Panc1 (cell line): ENCODE results near the gene TRAPPC1.

Experiments
- CTCF ChIP-seq: fragments of 450-650 bp; IDR thresholded peaks from 2 replicates; pipeline ENCODE4 v1.5.1; 2017; ENCODE audit warnings: mild to moderate bottlenecking
- POLR2AphosphoS5 ChIP-seq: IDR thresholded peaks from 2 replicates; pipeline ENCODE4 v1.6.1; 2012; ENCODE audit warnings: mild to moderate bottlenecking, low read depth, low read length, moderate library complexity
- REST ChIP-seq, 2 experiments: IDR thresholded peaks; 2 replicates each; pipeline ENCODE4 v1.6.1; 2011 to 2012; ENCODE audit warnings: low read depth in 2 of 2, control low read depth in 1 of 2, low read length in 1 of 2, mild to moderate bottlenecking in 1 of 2, moderate library complexity in 1 of 2; ENCODE audit not compliant: insufficient read depth in 1 of 2
- SIN3A ChIP-seq: IDR thresholded peaks from 2 replicates; pipeline ENCODE4 v1.6.1; 2012; ENCODE audit warnings: low read depth, mild to moderate bottlenecking, low read length, moderate library complexity, borderline replicate concordance; ENCODE audit not compliant: insufficient read depth
- TCF7L2 ChIP-seq: IDR thresholded peaks from 2 replicates; pipeline ENCODE4 v1.6.1; 2011; ENCODE audit warnings: mild to moderate bottlenecking, low read depth, low read length, inconsistent platforms

GRCh38 chr17:7950578-7950977 is 18.8 kb upstream of the TRAPPC1 start:
- TF ChIP-seq CTCF = no peak
- TF ChIP-seq SIN3A = no peak
- no peak for TF ChIP-seq POLR2AphosphoS5
- no peak for TF ChIP-seq REST (IDR thresholded peaks at IDR 0.05; ENCODE audit: insufficient read depth in 1 of 2, low read depth in 2 of 2, low read length in 1 of 2)
- TF ChIP-seq TCF7L2 = no peak
